ENCODE measurements around the gene ATF6B.
"Not testable (repeated sequence)": the region's sequence is repeated elsewhere in the genome, so short reads cannot be mapped to it uniquely, and the experiment has no call there.

Gene ATF6B

GRCh38 chr6:32107406-32107805, 20.6 kb downstream of the ATF6B start:
- no peak for DNase-seq (ENCODE audit: low read depth)

- DNase-seq (ENCODE audit: low read depth), result no peak
Observed at GRCh38 chr6:32105433-32105832, 22.6 kb downstream of the ATF6B start.

GRCh38 chr6:32102255-32102654, 25.8 kb downstream of the ATF6B start:
- no peak for DNase-seq (ENCODE audit: low read depth)

- DNase-seq (ENCODE audit: low read depth), result not testable (repeated sequence)
Observed at GRCh38 chr6:32100251-32100650, 27.8 kb downstream of the ATF6B start.

- no peak for DNase-seq (ENCODE audit: low read depth)
Observed at GRCh38 chr6:32097364-32097763, 30.7 kb downstream of the ATF6B start.

- DNase-seq (ENCODE audit: low read depth), result no peak
Observed at GRCh38 chr6:32096394-32097258, 31.4 kb downstream of the ATF6B start.

- DNase-seq (ENCODE audit: low read depth), result no peak
Observed at GRCh38 chr6:32096087-32096393, 32.0 kb downstream of the ATF6B start.

- DNase-seq (ENCODE audit: low read depth), result no peak
Observed at GRCh38 chr6:32095338-32096086, 32.5 kb downstream of the ATF6B start.

- DNase-seq (ENCODE audit: low read depth), result peak; percentile 63
Observed at GRCh38 chr6:32092760-32093497, 35.1 kb downstream of the ATF6B start.

GRCh38 chr6:32089082-32089828, 38.8 kb downstream of the ATF6B start:
- no peak for DNase-seq (ENCODE audit: low read depth)

- no peak for DNase-seq (ENCODE audit: low read depth)
Observed at GRCh38 chr6:32088487-32089049, 39.5 kb downstream of the ATF6B start.

GRCh38 chr6:32087574-32088486, 40.2 kb downstream of the ATF6B start:
- DNase-seq (ENCODE audit: low read depth), result no peak

GRCh38 chr6:32086661-32087573, 41.1 kb downstream of the ATF6B start:
- DNase-seq (ENCODE audit: low read depth), result no peak

- DNase-seq (ENCODE audit: low read depth), result no peak
Observed at GRCh38 chr6:32085759-32086459, 42.1 kb downstream of the ATF6B start.

- DNase-seq (ENCODE audit: low read depth), result no peak
Observed at GRCh38 chr6:32084780-32085179, 43.3 kb downstream of the ATF6B start.

- DNase-seq (ENCODE audit: low read depth), result no peak
Observed at GRCh38 chr6:32083812-32084768, 44.0 kb downstream of the ATF6B start.

GRCh38 chr6:32082935-32083334, 45.1 kb downstream of the ATF6B start:
- peak; percentile 92 for DNase-seq (ENCODE audit: low read depth)

- DNase-seq (ENCODE audit: low read depth), result no peak
Observed at GRCh38 chr6:32082478-32082877, 45.6 kb downstream of the ATF6B start.

Measured in GM04503 (cell line).